ENCODE results near the gene PGA4. TPM values are rescaled to one million over a fixed set of nuclear protein-coding genes. Genes with fewer than 3 reads are reported as not detected.
"Not testable (repeated sequence)": the region's sequence is repeated elsewhere in the genome, so short reads cannot be mapped to it uniquely, and the experiment has no call there.

The PGA4 gene
- total RNA-seq, 4 donors from 2014 or later = 1.3 TPM; not detected in 3

GRCh38 chr11:61195719-61196118 is 26.4 kb upstream of the PGA4 start:
- Histone ChIP-seq H3K36me3 (no peaks in the 10 kb centered on the region), H3K27ac (no peak overlapping the region), H3K4me1 (no peaks in the 10 kb centered on the region), H3K9me3 (peaks cover 0 to 6% (median 0%) of the 10 kb centered on the region in 3 donors), H3K27me3 (peaks cover 0 to 43% (median 0%) of the 10 kb centered on the region in 4 donors), H3K4me3 (no peak overlapping the region)
- intact Hi-C loops (cut with DNase I) = no loop called here
- 73 to 80% methylated on average over 1 to 6 of the region's 7 CpGs for WGBS, 2 donors
- no peak for TF ChIP-seq POLR2A (IDR thresholded peaks at IDR 0.05)
- TF ChIP-seq, protein P1, sequence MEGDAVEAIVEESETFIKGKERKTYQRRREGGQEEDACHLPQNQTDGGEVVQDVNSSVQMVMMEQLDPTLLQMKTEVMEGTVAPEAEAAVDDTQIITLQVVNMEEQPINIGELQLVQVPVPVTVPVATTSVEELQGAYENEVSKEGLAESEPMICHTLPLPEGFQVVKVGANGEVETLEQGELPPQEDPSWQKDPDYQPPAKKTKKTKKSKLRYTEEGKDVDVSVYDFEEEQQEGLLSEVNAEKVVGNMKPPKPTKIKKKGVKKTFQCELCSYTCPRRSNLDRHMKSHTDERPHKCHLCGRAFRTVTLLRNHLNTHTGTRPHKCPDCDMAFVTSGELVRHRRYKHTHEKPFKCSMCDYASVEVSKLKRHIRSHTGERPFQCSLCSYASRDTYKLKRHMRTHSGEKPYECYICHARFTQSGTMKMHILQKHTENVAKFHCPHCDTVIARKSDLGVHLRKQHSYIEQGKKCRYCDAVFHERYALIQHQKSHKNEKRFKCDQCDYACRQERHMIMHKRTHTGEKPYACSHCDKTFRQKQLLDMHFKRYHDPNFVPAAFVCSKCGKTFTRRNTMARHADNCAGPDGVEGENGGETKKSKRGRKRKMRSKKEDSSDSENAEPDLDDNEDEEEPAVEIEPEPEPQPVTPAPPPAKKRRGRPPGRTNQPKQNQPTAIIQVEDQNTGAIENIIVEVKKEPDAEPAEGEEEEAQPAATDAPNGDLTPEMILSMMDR (IDR thresholded peaks at IDR 0.05) = no peak
- no peak for DNase-seq

- WGBS, 2 donors = 41 to 63% methylated on average over 2 to 4 of the region's 6 CpGs
- H3K4me3 ChIP-seq = no peak overlapping the region
- TF ChIP-seq, protein P1 (IDR thresholded peaks at IDR 0.05) = no peak
- TF ChIP-seq POLR2A (IDR thresholded peaks at IDR 0.05) = no peak
- no peaks in the 10 kb centered on the region for H3K36me3 ChIP-seq
- no peaks in the 10 kb centered on the region for H3K4me1 ChIP-seq
- DNase-seq = no peak
- no peak overlapping the region for H3K27ac ChIP-seq
- peaks cover 0 to 30% (median 0%) of the 10 kb centered on the region in 4 donors for H3K27me3 ChIP-seq
- intact Hi-C loops (cut with DNase I) = no loop called here
- H3K9me3 ChIP-seq = peaks cover 0 to 6% (median 0%) of the 10 kb centered on the region in 3 donors
Observed at GRCh38 chr11:61198361-61198760, 23.8 kb upstream of the PGA4 start.

GRCh38 chr11:61198948-61199523 is 23.1 kb upstream of the PGA4 start:
- no peak overlapping the region for H3K4me3 ChIP-seq
- peaks cover 0 to 6% (median 0%) of the 10 kb centered on the region in 3 donors for H3K9me3 ChIP-seq
- no peak overlapping the region for H3K27ac ChIP-seq
- TF ChIP-seq, protein P1 (IDR thresholded peaks at IDR 0.05) = no peak
- no peak for TF ChIP-seq POLR2A (IDR thresholded peaks at IDR 0.05)
- peaks cover 0 to 27% (median 0%) of the 10 kb centered on the region in 4 donors for H3K27me3 ChIP-seq
- H3K36me3 ChIP-seq = no peaks in the 10 kb centered on the region
- intact Hi-C loops (cut with DNase I) = no loop called here
- DNase-seq = no peak
- WGBS, 2 donors = 77 to 95% methylated on average over 2 to 4 of the region's 4 CpGs
- H3K4me1 ChIP-seq = no peaks in the 10 kb centered on the region

GRCh38 chr11:61201476-61201875 is 20.7 kb upstream of the PGA4 start:
- 82 to 90% methylated on average over 11 of the region's 14 CpGs for WGBS, 2 donors
- TF ChIP-seq, protein P1 (IDR thresholded peaks at IDR 0.05) = no peak
- no peak for TF ChIP-seq POLR2A (IDR thresholded peaks at IDR 0.05)
- H3K27me3 ChIP-seq = peaks cover 0 to 19% (median 0%) of the 10 kb centered on the region in 4 donors
- no peak for DNase-seq
- peaks cover 0 to 6% (median 0%) of the 10 kb centered on the region in 3 donors for H3K9me3 ChIP-seq
- no peak overlapping the region for H3K4me3 ChIP-seq
- intact Hi-C loops (cut with DNase I) = no loop called here
- no peaks in the 10 kb centered on the region for H3K36me3 ChIP-seq
- H3K27ac ChIP-seq = no peak overlapping the region
- H3K4me1 ChIP-seq = no peaks in the 10 kb centered on the region

DNA sequence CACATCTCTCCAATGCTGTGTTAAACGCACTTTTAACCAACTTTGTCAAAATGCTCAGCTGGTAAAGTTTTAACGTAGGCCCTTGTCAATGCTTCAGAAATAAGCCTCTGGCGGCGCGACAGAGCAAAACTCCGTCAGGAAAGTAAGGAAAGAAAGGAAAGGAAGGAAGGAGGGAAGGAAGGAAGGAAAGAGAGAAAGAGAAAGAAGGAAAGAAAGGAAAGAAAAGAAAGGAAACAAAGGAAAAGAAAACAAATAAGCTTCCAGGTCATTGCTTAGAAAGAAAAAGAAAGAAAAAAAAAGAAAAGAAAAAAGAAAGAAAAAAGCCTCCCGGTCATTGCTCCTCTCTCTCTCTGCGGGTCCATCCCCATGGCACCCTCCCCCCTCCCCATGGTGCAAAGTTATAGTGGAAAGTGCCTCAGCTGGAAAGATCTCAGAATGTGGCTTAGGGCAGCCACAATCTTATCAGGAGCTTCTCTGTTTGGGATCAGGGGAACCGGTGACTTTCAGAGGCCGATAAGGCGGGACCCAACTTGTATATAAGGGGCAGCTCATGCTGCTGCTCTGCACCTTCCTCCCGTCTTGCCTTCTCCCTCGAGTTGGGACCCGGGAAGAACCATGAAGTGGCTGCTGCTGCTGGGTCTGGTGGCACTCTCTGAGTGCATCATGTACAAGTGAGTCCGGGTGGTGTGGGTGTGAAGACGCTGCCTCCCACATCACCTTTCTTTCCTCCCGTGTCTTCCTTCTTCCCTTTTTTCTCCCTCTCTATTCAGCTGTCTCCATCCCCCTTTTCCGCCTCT is 19.0 kb upstream of the PGA4 start, which contains the start of gene PGA3:
PGA3 (plus strand) TSS at position 566 of the 797 bp plus-strand sequence; CDS start at position 616, 50 bp downstream.
- intact Hi-C loops (cut with DNase I); H3K36me3 ChIP-seq; H3K4me3 ChIP-seq; H3K4me1 ChIP-seq; H3K27ac ChIP-seq; H3K9me3 ChIP-seq; DNase-seq: not testable (repeated sequence)
- WGBS, 2 donors = 60 to 76% methylated on average over 8 to 10 of the region's 18 CpGs
- H3K27me3 ChIP-seq = peaks cover 0 to 18% (median 0%) of the 10 kb centered on the region in 4 donors

- WGBS, 2 donors = no CpG with 5 or more reads among the region's 5 CpGs
- peaks cover 0 to 11% (median 0%) of the 10 kb centered on the region in 4 donors for H3K27me3 ChIP-seq
Observed at GRCh38 chr11:61203873-61204272, 18.3 kb upstream of the PGA4 start.

DNA sequence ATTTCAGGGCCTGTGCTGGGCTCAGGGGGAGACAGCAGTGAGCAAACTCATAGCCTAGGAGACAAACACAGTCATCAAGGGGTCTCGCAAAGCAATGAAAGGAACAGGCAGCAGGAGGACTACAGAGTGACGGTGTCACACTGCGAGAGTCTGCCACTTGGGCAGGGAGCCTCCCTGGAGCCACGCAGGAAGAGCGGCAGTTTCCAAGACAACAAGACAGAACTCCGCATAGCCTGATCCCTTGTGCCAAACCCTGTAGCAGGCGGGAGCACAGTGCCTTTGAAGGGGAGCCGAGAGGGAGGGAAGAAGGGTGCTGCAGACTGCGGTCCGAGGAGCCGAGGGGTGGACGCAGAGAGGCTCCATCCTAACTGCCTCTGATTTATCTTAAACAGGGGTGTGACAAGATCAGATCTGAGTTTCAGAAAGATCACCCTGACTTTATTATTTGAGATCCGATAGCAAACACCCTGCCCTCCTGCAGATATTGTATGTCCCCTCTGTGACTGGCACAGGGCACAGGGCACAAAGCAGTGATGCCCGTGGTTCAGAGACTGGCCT is 17.6 kb upstream of the PGA4 start:
- H3K27me3 ChIP-seq; H3K4me3 ChIP-seq; H3K27ac ChIP-seq; H3K9me3 ChIP-seq; intact Hi-C loops (cut with DNase I); H3K4me1 ChIP-seq; DNase-seq; H3K36me3 ChIP-seq: not testable (repeated sequence)
- 62 to 63% methylated on average over 9 to 11 of the region's 14 CpGs for WGBS, 2 donors

More at GRCh38 chr11:61203873-61204272, 18.3 kb upstream of the PGA4 start:
- H3K4me3 ChIP-seq; H3K27ac ChIP-seq; DNase-seq; intact Hi-C loops (cut with DNase I); H3K4me1 ChIP-seq; H3K36me3 ChIP-seq; H3K9me3 ChIP-seq: not testable (repeated sequence)

- H3K4me1 ChIP-seq; DNase-seq; intact Hi-C loops (cut with DNase I); H3K27ac ChIP-seq; H3K27me3 ChIP-seq; H3K4me3 ChIP-seq; H3K9me3 ChIP-seq; H3K36me3 ChIP-seq: not testable (repeated sequence)
- WGBS, 2 donors = no CpG with 5 or more reads among the region's 9 CpGs
Observed at GRCh38 chr11:61207636-61208310, 14.4 kb upstream of the PGA4 start.

Data from esophagus squamous epithelium (tissue), 5 donors.